GM18508 (cell line): Measurements from ENCODE around the gene SNX9.
"Not testable (repeated sequence)": the region's sequence is repeated elsewhere in the genome, so short reads cannot be mapped to it uniquely, and the experiment has no call there.

Source experiments
- ATAC-seq: cut with Tn5 transposase; IDR thresholded peaks from one replicate; pipeline ENCODE4 v1.9.1; 2021; ENCODE audit warnings: moderate number of reproducible peaks; ENCODE audit not compliant: insufficient read depth, unreplicated experiment

SNX9 gene

DNA sequence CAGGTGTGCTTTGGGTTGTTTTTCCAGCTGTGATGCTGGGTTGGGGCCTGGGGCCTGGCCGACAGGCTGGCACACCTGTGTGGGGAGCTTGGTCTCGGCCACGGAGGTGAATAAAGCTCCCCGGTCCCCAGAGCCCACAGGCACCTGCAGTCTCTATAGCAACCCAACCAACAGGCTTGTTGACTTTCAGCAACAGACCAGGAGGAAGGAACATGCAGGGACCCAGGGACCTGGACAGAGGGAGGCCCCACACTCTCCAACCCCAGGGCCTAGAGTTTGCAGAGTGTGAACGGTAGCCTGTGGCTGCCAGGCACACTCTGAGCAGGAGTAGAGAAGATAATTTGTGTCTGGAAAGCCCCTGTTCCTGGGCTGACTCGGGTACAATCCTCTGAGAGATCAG, 144.0 kb downstream of the SNX9 start:
- ATAC-seq = no peak

DNA sequence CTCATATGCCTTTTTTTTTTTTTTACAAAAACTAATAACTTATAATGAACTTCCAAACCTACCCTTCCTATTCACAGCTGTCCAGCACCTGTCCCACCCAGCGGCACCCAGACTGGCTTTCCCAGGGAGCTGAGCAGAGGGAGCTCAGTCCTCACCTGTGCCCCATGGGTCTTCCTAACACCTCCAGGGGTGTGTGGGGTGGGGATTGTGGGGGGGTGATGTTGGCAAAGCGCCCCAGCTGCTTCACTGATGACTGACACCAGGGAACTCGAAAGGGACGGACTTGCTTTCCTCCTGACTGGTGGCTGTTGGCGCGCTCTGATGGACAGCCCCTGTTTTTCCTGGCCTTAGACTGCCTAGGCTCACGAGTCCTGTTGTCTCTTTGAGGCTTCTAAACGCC, 144.4 kb downstream of the SNX9 start:
- ATAC-seq = no peak

DNA sequence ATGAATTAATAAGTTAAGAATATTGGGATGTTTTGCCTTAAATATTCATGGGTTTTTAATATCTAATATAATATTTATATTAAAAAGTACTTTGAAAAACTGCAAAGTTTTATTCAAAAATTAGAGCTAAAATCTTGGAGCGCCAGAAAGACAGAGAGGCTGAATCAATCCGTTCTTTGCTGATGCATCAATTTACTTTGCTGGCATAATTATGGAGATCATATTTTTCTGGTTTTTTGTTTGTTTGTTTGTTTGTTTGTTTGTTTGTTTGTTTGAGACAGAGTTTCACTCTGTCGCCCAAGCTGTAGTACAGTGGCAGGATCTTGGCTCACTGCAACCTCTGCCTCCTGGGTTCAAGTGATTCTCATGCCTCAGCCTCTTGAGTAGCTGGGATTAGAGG, 149.1 kb downstream of the SNX9 start:
- not testable (repeated sequence) for ATAC-seq

DNA sequence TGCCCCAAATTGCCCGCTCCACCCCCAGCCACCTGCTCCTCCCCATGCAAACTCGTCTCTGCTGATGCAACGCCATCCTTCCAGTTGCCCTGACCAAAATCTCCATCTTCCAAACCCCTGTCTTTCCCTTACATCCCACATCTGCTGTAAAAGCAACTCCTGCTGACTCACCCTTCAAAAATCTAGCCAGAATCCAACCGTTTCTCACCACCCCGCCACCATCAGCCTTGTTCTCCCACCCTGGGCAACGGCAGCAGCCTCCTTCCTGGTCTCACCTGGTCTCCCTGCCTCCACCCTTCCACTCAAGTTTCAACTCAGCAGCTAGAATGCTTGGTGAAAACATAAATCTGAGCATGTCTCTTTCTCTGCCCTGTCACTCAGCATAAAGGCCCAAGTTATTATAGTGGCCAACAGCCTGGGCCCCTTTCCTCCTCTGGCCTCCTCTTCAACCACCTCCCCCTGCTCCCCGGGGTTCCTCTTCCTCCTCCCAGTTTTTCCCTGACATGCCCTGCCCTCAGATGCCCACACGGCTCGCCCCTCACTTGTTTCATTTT, 151.4 kb downstream of the SNX9 start:
- no peak for ATAC-seq

DNA sequence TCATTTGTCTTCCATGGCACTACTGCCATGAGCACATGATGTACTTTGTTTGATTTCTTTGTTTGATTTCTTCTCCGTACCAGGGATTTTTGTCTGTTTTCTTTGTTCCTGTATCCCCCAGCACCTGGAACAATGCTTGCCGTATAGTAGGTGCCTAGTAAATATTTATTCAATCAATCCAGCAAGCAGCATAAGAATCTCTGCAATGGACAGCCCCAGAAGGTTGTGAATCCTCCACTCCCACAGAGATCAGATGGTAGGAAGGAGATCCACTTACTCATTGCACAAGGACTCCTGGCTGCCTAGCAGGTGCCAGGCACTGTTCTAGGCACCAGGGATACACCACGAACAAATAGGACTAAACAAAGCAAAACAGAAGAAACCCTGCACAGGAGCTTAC, 151.9 kb downstream of the SNX9 start:
- ATAC-seq = no peak

DNA sequence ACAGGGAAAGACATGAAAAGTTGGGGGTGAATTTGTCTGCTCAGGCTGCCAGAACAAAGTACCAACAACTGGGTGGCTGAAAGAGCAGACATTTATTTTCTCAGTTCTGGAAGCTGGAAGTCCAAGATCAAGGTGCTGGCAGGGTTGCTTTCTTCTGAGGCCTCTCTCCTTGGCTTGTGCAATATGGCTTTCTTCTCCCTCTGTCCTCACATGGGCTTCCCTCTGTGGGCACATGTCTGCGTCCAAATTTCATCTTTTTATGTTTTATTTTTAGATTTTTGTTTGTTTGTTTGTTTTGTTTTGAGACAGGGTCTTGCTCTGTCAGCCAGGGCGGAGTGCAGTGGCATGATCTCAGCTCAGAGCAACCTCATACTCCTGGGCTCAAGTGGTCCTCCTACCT, 152.4 kb downstream of the SNX9 start:
- ATAC-seq = no peak

DNA sequence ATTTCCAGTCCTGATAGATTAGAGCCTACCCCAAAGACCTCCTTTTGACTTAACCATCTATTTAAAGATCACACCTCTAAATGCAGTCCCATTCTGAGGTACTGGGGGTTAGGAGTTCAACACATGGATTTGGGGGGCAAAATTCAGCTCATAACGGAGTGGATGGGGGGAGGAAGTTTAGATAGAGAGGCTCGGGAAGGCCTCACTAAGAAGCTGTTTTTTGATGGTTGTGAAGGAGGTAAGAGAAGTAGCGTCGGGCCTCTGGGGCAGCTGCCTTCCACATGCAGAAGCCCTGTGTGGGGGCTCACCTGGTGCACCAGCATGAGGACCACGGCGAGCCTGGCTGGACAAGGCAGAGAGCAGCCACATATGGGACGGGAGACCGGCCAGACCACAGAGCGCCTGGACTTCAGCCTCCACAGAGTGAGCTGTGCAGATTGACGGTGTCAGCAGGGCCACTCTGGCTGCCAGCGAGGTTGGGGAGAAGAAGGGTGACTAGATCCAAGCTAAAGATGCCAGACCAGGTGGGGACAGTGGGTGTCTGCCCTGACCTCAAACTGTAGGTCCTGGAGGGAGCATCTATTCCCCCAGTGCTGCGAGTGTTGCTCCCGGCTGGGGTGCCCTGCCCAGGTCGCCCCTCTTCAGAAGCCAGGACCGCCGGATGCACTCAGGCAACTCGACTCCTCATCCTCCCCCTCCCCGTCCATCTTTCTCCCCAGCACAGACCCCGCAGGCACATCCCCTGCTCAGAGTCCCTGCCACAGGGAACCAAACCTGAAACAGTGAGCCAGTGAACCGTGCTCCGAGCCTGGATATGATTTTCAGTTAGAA, 153.5 kb downstream of the SNX9 start:
- no peak for ATAC-seq

DNA sequence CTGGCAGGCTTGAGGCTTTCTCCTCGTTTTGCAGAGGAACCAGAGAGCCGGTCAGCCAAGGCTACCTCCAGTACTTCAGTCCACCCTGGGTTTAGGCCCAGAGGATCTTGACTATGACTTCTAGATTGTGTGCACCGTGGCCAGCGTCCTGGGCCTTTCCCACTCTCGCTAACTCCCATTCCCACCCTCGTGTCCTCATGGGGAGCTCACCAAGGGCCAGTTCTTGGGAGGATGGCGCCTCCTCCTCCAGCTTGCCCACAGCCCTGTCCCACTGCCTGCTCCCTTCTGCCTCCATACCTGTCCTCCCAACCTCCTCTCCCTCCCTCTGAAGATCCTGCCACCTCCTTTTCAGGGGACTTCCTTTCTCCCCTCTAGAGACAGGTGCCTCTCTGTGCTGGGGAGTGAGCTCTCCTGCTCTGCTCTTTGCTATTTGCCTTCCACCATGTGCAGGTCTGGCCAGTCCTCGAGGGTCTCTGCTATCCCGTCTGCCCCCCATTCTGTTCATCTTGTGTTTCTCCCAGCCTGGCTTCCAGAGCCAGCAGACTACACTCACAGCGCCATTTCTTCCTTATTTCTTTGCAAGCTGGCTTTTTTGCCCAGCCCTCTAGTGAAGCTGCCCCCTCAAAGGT, 154.2 kb downstream of the SNX9 start:
- no peak for ATAC-seq

DNA sequence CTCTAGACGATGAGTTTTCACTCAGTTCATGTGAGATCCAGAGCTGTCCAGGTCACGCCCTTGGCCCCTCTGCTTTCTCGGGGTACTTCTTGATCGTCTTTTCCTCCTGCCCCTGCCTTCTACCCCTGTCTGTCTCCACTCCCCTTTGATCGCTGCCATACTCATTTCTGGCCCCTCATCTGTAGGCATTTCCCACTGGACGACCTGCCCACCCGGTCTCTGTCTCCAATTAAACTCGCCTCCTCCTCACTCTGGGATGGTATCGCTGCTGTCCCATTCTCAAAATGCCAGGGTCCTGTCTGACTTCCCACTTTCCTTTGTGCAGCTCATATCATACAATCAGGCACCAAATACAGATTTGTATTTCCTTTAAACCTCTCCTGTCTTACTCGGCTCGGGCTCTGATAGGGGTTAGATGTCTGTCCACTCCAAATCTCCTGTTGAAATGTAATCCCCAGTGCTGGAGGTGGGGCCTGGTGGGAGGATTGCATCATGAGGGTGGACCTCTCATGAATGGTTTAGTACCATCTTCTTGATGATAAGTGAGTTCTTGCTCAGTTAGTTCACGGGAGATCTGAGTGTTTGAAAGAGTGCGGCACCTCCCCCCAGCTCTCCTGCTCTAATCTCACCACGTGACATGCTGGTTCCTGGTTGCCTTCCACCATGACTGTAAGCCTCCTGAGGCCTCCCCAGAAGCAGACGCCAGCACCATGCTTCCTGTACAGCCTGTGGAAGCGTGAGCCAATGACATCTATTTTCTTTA, 155.2 kb downstream of the SNX9 start:
- ATAC-seq = no peak

DNA sequence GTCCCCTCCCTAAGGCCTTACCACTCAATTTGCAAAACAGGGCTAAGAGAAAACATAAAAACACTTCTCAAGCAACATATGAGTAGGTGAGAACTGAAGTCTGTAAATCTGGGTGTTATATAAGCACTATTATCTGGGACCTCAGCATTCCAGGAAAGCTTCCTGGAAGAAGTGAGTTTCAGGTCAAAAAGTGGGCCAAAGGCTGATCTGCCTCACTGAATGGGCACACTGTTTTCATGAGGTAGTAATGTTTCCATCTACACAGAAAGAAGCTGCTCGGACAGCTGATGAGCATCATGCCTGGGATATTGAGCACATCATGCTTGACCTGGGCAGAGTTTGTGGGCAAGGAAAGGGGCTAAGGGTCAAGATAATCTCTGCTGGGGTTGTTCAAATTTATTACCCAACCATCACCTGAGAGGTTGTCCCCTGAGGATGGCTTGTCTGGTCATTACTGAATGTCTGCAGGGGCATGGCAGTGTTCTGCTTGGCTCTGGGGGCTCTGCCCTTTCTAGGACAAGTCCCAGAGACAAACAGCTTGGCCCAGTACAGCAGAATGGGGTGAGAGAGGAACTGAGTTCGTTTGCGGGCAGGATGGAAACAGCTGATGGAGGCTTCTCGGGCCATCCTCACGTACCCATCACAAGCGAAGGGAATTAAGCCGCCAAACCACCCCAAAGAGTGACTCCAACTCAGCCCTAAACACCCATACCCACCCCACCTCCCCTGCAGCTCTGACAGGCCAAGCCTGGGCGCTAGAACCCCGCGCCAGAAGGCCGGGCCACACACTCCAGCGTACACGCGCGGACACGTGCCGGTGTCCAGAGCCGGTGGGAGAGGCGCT, 157.5 kb downstream of the SNX9 start:
- ATAC-seq = no peak

DNA sequence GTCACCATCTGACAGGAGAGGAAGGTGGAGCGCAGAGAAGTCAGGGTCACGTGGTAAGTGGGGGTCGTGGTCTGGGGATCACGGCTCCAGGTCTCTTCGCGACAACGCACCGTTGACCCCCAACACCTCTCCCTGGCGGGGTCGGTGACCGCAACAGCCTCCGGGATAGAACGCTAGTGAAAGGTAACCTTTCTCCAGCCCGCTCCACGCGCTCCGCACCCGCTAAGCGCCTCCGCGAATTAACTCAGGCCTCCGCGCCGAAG, 158.0 kb downstream of the SNX9 start:
- no peak for ATAC-seq

DNA sequence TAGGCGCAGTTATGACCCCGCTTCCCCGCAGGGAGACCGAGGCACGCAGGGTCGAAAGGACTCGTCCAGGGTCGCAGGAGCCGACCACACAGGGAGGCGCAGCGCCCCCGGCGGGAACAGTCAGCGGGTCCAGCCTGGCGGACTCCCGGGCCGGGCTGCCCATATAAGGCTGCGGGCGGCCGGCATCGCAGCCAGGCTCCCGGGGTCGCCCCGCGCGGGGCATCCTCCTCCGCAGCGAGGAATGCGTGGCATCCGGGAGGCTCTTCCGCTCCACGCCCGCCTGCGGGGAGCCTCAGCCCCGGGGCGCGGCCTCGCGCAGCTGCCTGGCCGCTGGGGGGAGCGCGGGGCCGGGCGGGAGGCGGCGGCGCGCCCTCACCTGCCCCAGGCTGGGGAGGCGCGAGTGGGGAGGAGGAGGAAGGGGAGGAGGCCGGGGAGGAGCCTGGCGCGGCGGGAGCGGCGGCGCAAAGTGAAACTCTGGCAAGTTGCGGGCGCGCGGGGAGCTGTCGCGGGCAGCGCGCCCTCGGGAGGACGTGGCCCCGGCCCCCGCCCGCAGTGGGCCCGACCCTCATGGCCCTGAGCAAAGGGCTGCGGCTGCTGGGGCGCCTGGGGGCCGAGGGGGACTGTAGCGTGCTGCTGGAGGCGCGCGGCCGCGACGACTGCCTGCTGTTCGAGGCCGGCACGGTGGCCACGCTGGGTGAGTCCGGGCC, 158.5 kb downstream of the SNX9 start, which contains the start of gene SYNJ2:
Gene SYNJ2, plus strand, starts transcription at position 469 of the 707 bp plus-strand sequence. Its CDS starts 99 bp downstream, at position 568.
- no peak for ATAC-seq

DNA sequence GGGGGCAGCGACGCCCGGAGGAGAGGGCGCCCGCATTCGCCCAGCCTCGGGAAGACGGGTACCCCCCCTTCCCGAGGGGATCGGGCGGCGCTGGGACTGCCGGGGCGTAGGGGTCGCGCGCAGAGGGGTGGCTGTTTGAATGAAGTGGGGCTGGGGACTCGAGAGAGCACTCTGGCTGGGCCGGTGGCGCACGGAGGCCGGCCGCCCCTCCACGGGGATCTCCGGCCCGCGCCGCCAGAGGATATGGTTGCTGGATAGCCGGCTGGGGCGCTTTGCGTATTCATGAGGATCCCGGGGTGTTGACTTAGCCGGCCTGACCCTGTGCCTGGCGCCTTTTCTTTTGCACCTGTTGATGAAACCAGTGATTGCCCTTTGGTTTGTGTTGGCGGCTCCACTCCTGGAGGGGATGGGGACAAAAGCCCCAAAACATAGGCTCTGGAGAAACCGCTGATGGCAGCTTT, 159.1 kb downstream of the SNX9 start:
- no peak for ATAC-seq

DNA sequence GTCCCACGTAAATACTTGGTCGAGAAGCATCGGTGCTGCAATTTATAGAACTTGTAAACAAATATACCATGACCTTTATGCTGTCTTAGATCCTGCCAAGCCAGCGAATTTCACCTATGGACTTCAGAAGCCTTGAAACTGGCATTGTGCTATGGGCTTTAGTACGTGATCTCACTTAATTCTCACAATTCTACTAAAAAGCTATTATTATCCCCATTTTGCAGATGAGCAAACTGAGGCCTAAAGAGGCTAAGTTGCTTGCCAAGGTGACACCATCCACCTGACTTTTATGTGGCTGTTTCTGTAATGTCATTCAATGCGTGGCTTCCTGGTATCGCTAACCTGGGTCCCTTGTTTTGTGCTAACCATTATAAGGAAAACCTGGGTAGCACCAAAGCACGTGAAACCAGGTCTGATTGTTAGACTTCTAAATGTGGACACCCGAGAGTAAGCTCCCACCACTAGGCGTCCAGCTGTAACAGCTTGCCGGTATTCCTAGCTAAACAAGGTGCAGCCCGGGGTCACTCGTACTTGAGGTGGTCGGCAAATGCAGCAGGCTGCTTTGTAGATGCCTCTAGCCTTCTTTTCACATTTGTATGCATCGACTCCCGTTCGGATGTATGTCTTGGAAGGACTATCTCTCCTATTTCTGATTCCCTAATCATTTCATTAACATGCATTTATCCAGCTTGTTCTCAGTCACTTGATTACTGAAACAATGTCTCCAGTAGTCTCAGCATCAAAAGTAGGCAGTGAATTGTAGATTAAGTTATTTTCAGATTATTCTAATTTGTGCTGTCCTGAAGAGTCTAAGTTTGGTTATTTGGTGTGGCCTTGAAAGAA, 159.7 kb downstream of the SNX9 start:
- ATAC-seq = no peak

DNA sequence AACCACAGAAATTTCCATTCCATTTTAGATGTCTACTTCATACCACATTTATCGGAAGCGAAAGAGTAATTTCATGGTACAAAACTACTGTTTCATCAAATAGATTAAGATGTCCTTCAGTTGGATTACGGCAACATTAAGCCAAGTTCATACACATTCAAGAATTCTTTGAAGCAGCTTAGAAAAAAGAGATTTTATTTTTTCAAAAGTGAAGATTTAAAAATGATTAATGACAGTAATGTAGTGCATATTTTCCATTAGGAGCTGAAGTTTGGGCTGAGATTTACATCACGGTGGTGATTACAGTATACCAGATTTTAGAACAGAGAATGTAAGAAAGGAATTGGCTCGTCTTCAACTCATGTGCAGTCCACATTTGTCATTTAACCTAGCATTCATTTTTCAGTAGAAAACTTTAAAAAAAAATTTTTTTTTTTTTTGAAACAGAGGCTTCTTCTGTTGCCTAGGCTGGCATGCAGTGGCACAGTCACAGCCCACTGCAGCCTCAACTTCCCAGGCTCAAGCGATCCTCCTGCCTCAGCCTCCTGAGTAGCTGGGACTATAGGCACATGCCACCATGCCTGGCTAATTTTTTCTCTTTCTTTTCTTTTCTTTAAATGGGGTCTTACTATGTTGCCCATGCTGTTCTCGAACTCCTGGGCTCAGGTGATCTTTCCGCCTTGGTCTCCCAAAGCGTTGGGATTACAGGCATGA, 160.5 kb downstream of the SNX9 start:
- no peak for ATAC-seq

DNA sequence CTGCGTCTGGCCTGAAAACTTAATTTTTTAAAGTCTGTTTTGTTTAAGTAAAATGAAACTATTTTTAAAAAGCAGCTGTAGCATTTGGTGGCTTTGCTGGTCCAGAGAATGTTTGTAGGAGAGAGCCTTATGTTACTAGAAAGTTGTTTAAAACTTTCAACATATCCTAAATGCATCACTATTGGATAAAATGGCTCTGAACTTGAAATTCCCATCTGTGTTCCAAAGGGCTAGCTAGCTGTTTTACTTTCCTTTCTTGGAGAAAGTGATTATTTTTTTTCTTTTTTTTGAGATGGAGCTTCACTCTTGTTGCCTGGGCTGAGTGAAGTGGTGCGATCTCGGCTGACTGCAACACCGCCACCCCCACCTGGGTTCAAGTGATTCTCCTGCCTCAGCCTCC, 161.1 kb downstream of the SNX9 start:
- ATAC-seq = no peak

DNA sequence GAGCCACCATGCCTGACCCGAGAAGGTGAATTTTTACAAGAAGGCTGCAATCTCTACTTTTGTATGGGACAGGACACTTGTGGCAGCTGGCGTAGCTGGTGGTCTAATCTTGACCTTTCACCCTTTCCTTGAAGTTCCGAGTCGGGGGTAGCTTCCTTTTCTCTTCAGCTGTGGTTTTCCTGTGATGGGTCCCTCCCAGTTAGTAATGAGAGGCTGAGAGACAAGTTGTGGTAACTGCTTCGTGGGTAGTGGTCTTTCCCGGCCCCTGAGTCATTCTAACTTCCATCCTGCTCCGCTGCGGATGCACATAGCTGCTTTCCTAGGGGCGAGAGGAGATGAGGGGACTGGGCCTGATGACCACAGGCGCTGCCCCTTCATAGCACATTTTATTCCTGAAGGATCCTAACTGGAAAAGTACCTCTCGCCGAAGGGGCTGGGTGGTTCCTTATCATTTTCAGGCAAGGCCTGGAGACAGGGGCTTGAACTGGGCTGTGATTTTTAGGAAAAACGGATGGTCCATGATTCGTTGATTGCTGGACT, 161.7 kb downstream of the SNX9 start:
- ATAC-seq = no peak
